HG02798 (cell line): ENCODE data around the gene LSS.
"Not testable (repeated sequence)": the region's sequence is repeated elsewhere in the genome, so short reads cannot be mapped to it uniquely, and the experiment has no call there.

ENCODE experiments used
- ATAC-seq: cut with Tn5 transposase; IDR thresholded peaks from one replicate; pipeline ENCODE4 v1.9.1; 2021; ENCODE audit warnings: mild to moderate bottlenecking; ENCODE audit not compliant: unreplicated experiment, poor library complexity

LSS gene

GRCh38 chr21:46207006-46207919, 21.3 kb downstream of the LSS start:
- no peak for ATAC-seq

- no peak for ATAC-seq
Observed at GRCh38 chr21:46206163-46207005, 22.2 kb downstream of the LSS start.

GRCh38 chr21:46205766-46206162, 22.8 kb downstream of the LSS start:
- ATAC-seq, result no peak

GRCh38 chr21:46205166-46205565, 23.4 kb downstream of the LSS start:
- no peak for ATAC-seq

GRCh38 chr21:46203203-46203600, 25.4 kb downstream of the LSS start:
- no peak for ATAC-seq

- no peak for ATAC-seq
Observed at GRCh38 chr21:46202592-46203202, 25.9 kb downstream of the LSS start.

- not testable (repeated sequence) for ATAC-seq
Observed at GRCh38 chr21:46200877-46201803, 27.4 kb downstream of the LSS start.

- no peak for ATAC-seq
Observed at GRCh38 chr21:46199436-46200373, 28.9 kb downstream of the LSS start.

GRCh38 chr21:46196733-46197132, 31.8 kb downstream of the LSS start:
- ATAC-seq, result no peak

GRCh38 chr21:46195595-46196195, 32.9 kb downstream of the LSS start:
- no peak for ATAC-seq

- no peak for ATAC-seq
Observed at GRCh38 chr21:46194374-46195334, 33.9 kb downstream of the LSS start.

GRCh38 chr21:46193829-46194373, 34.7 kb downstream of the LSS start:
- no peak for ATAC-seq

- no peak for ATAC-seq
Observed at GRCh38 chr21:46191686-46192575, 36.6 kb downstream of the LSS start.

- no peak for ATAC-seq
Observed at GRCh38 chr21:46191257-46191685, 37.3 kb downstream of the LSS start.

GRCh38 chr21:46190491-46191131, 38.0 kb downstream of the LSS start:
- ATAC-seq, result no peak
